Endothelial cell (in vitro differentiated cells): ENCODE results near the gene CTTNBP2NL. TPM values are rescaled to one million over a fixed set of nuclear protein-coding genes. Genes with fewer than 3 reads are reported as not detected.

Experiments
- DNase-seq: peaks from one replicate; pipeline ENCODE4 v3.0.0; 2021; ENCODE audit warnings: low spot score
- H3K27ac Mint-ChIP-seq: one replicate; pipeline ENCODE4 v1.8.0; 2021; ENCODE audit warnings: mixed read lengths, inconsistent platforms; ENCODE audit not compliant: unreplicated experiment
- H3K27me3 Mint-ChIP-seq: one replicate; pipeline ENCODE4 v1.8.0; 2021; ENCODE audit warnings: mild to moderate bottlenecking, moderate library complexity, mixed read lengths, inconsistent platforms; ENCODE audit not compliant: unreplicated experiment
- H3K36me3 Mint-ChIP-seq: one replicate; pipeline ENCODE4 v1.8.0; 2021; ENCODE audit warnings: mild to moderate bottlenecking, low read depth, mixed read lengths, inconsistent platforms; ENCODE audit not compliant: unreplicated experiment
- H3K4me1 Mint-ChIP-seq: one replicate; pipeline ENCODE4 v1.8.0; 2021; ENCODE audit warnings: mild to moderate bottlenecking, mixed read lengths, inconsistent platforms; ENCODE audit not compliant: unreplicated experiment
- H3K4me3 Mint-ChIP-seq: one replicate; pipeline ENCODE4 v1.8.0; 2021; ENCODE audit warnings: mild to moderate bottlenecking, mixed read lengths, inconsistent platforms; ENCODE audit not compliant: unreplicated experiment
- H3K9me3 Mint-ChIP-seq: one replicate; pipeline ENCODE4 v1.8.0; 2021; ENCODE audit warnings: mixed read lengths, inconsistent platforms; ENCODE audit not compliant: unreplicated experiment
- long read RNA-seq: library from polyadenylated mRNA; unstranded; transcript quantifications from one replicate; pipeline ENCODE4 v2.0.0, GENCODE V29; 2020; ENCODE audit not compliant: unreplicated experiment
- total RNA-seq: library from RNA; stranded (reverse); fragmentation: NEBNext Ultra II Directional; extraction: Animal tissue kit (Norgen Biotek cat#: 25700); gene quantifications from one replicate; pipeline ENCODE4 v1.2.1, GENCODE V29; 2021; ENCODE audit not compliant: unreplicated experiment
- TF ChIP-seq, protein P1 (sequence below): fragments of 200-600 bp; sonication (generic); IDR thresholded peaks from one replicate; pipeline ENCODE4 v1.5.0; 2021; ENCODE audit warnings: antibody characterized with exemption; ENCODE audit not compliant: unreplicated experiment

The CTTNBP2NL gene, protein sequence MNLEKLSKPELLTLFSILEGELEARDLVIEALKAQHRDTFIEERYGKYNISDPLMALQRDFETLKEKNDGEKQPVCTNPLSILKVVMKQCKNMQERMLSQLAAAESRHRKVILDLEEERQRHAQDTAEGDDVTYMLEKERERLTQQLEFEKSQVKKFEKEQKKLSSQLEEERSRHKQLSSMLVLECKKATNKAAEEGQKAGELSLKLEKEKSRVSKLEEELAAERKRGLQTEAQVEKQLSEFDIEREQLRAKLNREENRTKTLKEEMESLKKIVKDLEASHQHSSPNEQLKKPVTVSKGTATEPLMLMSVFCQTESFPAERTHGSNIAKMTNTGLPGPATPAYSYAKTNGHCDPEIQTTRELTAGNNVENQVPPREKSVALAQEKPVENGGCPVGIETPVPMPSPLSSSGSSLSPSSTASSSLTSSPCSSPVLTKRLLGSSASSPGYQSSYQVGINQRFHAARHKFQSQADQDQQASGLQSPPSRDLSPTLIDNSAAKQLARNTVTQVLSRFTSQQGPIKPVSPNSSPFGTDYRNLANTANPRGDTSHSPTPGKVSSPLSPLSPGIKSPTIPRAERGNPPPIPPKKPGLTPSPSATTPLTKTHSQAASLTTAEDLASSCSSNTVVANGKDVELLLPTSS
- total RNA-seq = 84.0 TPM
- long read RNA-seq, full-length matches to known transcripts = 6 of 15 reads
- long read RNA-seq, partial matches to known transcripts = 2 of 15 reads
- long read RNA-seq, other reads (novel, unspliced or antisense) = 7 of 15 reads

DNA sequence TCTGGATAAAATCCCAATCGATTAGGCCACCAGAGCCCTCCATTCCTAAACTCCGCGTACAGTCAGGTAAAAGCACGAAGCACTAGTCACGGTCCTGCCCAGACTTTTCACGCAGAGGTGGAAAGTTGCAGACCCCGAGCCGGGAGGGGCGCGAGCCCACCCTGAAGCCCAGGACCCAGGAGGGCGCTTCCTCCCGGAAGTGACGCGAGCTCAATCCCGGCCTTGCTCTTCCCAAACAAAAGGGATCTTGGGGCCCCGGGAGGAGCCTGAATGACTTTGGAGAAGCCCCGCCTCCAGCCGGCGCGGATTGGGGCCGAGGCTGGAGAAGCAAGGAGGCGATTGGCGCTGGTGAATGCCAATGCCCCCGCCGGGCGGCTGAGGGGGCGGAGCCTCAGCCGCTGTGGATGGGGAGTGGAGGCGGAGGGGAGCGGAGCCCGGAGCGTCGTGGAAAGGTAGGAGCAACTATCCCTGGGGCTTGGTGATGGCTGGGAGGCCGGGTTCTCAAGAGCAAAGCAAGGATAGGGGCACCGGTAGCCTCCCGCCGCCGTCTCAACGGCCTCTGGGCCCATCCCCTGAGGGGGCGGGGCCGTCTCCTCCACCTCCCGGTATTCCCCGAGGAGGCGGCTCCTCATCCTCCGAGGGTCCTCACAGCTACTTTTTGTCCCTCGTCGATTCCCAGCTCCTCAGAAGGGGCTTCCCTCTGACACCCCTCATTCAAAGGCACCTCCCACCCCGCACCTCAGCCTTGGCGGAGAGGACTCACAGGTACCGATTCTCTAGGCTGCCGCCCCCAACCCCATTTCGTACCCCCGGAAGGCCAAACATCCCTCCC lies at the start of gene CTTNBP2NL:
Gene CTTNBP2NL (plus strand): TSS at position 394 of the 832 bp plus-strand sequence. CDS start 19,952 bp downstream, outside the sequence.
- TF ChIP-seq, protein P1, sequence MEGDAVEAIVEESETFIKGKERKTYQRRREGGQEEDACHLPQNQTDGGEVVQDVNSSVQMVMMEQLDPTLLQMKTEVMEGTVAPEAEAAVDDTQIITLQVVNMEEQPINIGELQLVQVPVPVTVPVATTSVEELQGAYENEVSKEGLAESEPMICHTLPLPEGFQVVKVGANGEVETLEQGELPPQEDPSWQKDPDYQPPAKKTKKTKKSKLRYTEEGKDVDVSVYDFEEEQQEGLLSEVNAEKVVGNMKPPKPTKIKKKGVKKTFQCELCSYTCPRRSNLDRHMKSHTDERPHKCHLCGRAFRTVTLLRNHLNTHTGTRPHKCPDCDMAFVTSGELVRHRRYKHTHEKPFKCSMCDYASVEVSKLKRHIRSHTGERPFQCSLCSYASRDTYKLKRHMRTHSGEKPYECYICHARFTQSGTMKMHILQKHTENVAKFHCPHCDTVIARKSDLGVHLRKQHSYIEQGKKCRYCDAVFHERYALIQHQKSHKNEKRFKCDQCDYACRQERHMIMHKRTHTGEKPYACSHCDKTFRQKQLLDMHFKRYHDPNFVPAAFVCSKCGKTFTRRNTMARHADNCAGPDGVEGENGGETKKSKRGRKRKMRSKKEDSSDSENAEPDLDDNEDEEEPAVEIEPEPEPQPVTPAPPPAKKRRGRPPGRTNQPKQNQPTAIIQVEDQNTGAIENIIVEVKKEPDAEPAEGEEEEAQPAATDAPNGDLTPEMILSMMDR = no peak
- Mint-ChIP-seq H3K27ac (peak within 1 kb of the TSS; percentile 97), H3K9me3 (no peaks in the 10 kb centered on the region), H3K36me3 (peaks cover 4% of the 10 kb centered on the region), H3K4me3 (peak within 1 kb of the TSS; percentile 100), H3K4me1 (peaks cover 63% of the 10 kb centered on the region), H3K27me3 (peaks cover 12% of the 10 kb centered on the region)
- DNase-seq = peak; percentile 95

DNA sequence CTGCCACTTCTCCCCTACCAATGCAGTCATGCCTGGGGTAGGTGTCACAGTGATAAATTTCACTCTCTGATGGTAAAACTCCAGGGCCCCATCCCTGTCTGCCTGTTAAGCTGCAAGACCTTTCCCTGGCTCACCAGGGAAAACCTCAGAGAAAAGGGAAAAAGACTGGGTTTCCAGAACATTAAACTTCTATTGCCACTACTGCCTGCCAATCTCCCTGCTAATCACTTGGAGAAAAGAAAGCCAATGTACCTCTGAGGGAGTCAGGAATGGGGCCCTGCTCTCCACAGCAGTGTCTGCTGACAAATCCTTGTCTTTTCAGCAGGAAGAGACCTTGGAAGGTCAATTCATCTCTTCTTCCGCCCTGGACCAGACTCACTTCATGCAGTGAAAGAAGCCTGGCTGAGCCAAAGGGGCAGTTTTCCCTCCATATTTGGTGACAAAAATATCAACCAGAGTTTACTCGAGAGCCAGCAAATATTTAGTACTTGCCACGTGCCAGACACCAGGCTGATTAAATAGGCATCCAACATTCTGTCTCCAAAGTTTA lies 49.1 kb upstream of the CTTNBP2NL start:
- H3K4me1 Mint-ChIP-seq = no peaks in the 10 kb centered on the region
- no peak overlapping the region for H3K4me3 Mint-ChIP-seq

DNA sequence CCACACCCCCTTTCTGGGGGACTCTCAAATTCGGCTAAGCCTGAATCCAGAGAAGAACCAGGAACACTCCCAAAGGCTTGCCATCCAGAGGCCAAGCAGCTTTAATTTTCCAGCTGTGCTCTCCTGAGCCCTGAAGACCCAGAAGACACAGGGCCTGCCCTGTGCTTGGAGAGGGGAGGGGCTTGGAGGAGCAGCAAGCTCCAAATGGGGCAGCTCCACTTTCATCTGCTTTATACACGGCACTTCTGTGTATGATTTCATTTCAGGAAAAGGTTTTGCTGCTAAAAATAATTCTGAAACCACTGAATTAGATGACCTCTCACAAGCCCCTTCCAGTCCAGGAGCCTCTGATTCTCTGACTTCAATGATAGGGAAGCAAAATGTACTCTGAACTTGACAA lies 39.2 kb upstream of the CTTNBP2NL start:
- Mint-ChIP-seq H3K9me3 (no peaks in the 10 kb centered on the region), H3K27me3 (no peaks in the 10 kb centered on the region), H3K36me3 (peaks cover 4% of the 10 kb centered on the region), H3K4me3 (no peak overlapping the region), H3K27ac (no peak overlapping the region), H3K4me1 (peaks cover 3% of the 10 kb centered on the region)
- DNase-seq = no peak
- TF ChIP-seq, protein P1 = no peak

More for the DNA sequence above, 49.1 kb upstream of the CTTNBP2NL start:
- DNase-seq = no peak
- Mint-ChIP-seq H3K9me3 (peaks cover 9% of the 10 kb centered on the region), H3K27me3 (no peaks in the 10 kb centered on the region), H3K36me3 (peaks cover 4% of the 10 kb centered on the region), H3K27ac (no peak overlapping the region)
- TF ChIP-seq, protein P1 = no peak

DNA sequence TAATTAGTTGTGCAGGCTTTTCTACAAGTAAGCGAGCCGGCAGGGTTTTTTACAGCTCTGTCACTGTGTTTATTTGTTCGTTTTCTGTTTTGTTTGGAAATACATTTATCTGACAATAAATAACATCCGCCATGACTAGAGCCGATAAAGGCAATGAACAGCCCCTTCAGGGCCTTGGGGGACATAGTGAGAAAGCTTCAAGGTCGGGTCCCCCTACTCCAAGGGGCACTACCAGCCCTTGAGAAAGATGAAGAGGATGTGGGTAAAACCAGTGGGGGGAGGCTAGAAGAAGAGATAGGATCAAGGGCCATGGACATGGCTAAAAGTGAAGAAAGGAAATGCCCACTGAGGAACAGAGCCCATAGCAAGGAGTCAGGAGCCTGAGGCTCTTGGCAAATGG lies 38.5 kb upstream of the CTTNBP2NL start:
- Mint-ChIP-seq H3K36me3 (peaks cover 4% of the 10 kb centered on the region), H3K4me1 (peaks cover 3% of the 10 kb centered on the region), H3K27me3 (no peaks in the 10 kb centered on the region), H3K9me3 (no peaks in the 10 kb centered on the region), H3K27ac (no peak overlapping the region), H3K4me3 (no peak overlapping the region)
- no peak for DNase-seq
- TF ChIP-seq, protein P1 = no peak
